ENCODE measurements around the gene MED12L. TPM values are rescaled to one million over a fixed set of nuclear protein-coding genes. Genes with fewer than 3 reads are reported as not detected.

Gene MED12L
- total RNA-seq, 1 donor from 2014 or later = 1.3 TPM

DNA sequence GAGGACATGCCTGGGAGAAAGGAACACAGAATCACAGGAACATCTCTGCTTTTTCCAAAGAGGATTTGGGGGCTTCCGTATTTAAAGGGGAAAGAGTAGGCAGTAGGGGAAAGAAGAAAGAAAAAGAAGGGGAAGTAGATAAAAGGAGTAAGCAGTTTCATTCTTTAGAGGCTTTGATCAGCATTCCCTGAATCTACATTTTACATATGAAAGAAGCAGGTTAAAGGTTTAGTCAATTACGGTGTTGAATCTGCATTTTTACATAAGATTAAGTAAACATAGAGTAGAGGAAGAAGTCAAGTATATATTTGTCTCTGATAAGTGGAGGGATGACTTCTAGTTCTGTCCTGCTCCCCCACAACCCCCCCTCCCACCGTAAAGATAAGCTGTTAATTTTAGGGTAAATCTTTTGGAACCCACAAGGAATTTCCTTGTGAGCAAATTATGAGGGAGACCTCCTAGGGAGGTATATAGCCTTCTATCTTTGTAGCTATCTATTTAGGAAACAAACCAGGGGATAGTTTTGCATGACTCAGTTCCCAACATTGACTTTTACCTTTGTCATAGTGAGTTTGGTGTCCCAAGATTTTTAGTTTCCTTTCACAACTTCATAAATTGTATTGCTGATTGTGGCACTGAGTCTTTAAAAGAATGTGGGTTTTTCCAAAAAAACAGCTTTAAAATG is 307.8 kb downstream of the MED12L start:
- Histone ChIP-seq H3K4me3 (ENCODE audit: low read depth, low read length) (no peak overlapping the region), H3K27me3 (ENCODE audit: control insufficient read depth, insufficient read depth, low read length) (no peaks in the 10 kb centered on the region), H3K36me3 (ENCODE audit: control insufficient read depth, insufficient read depth, low read length) (no peaks in the 10 kb centered on the region)
- no peak for DNase-seq (ENCODE audit: low read depth)
- TF ChIP-seq, protein P1, sequence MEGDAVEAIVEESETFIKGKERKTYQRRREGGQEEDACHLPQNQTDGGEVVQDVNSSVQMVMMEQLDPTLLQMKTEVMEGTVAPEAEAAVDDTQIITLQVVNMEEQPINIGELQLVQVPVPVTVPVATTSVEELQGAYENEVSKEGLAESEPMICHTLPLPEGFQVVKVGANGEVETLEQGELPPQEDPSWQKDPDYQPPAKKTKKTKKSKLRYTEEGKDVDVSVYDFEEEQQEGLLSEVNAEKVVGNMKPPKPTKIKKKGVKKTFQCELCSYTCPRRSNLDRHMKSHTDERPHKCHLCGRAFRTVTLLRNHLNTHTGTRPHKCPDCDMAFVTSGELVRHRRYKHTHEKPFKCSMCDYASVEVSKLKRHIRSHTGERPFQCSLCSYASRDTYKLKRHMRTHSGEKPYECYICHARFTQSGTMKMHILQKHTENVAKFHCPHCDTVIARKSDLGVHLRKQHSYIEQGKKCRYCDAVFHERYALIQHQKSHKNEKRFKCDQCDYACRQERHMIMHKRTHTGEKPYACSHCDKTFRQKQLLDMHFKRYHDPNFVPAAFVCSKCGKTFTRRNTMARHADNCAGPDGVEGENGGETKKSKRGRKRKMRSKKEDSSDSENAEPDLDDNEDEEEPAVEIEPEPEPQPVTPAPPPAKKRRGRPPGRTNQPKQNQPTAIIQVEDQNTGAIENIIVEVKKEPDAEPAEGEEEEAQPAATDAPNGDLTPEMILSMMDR (IDR thresholded peaks at IDR 0.05; ENCODE audit: insufficient read depth, low read length, poor library complexity, severe bottlenecking) = no peak

DNA sequence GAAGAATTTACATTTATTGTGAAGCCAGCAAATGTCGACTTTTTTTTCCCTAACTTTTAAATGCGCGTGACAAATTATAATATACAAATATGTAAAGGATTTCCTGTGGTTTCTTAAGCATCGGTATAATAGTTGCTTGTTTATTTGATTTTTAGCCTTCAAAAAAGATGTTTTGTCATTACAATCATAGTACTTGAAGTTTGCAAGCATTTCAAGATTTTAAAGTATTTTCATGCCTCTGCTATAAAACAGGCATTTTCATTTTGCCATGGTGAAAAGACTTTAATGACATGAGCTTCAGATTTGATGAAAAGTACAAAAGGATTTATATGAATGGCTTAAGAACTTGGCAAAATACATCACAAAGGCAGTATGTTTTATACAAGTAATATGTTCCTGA is 308.5 kb downstream of the MED12L start:
- Histone ChIP-seq H3K4me3 (ENCODE audit: low read depth, low read length) (no peak overlapping the region), H3K36me3 (ENCODE audit: control insufficient read depth, insufficient read depth, low read length) (no peaks in the 10 kb centered on the region), H3K27me3 (ENCODE audit: control insufficient read depth, insufficient read depth, low read length) (no peaks in the 10 kb centered on the region)
- TF ChIP-seq, protein P1 (IDR thresholded peaks at IDR 0.05; ENCODE audit: insufficient read depth, low read length, poor library complexity, severe bottlenecking) = no peak
- DNase-seq (ENCODE audit: low read depth) = no peak

DNA sequence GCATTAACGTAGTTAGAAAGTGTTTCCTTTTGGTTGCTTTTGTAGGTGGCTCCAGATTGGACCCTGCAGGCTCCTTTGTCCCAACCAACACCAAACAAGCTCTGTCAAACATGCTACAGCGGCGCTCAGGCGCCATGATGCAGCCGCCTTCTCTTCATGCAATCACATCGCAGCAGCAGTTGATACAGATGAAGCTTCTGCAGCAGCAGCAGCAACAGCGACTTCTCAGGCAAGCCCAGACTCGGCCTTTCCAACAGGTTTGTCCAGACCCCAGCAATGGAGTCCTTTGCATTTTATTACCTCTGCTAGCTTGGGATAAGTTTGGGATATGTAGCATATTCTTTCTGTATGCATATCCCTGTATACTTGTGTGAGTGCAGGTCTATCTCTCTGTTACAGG is 309.1 kb downstream of the MED12L start:
- H3K36me3 ChIP-seq (ENCODE audit: control insufficient read depth, insufficient read depth, low read length) = no peaks in the 10 kb centered on the region
- TF ChIP-seq, protein P1 (IDR thresholded peaks at IDR 0.05; ENCODE audit: insufficient read depth, low read length, poor library complexity, severe bottlenecking) = no peak
- H3K27me3 ChIP-seq (ENCODE audit: control insufficient read depth, insufficient read depth, low read length) = no peaks in the 10 kb centered on the region
- no peak overlapping the region for H3K4me3 ChIP-seq (ENCODE audit: low read depth, low read length)
- DNase-seq (ENCODE audit: low read depth) = no peak

DNA sequence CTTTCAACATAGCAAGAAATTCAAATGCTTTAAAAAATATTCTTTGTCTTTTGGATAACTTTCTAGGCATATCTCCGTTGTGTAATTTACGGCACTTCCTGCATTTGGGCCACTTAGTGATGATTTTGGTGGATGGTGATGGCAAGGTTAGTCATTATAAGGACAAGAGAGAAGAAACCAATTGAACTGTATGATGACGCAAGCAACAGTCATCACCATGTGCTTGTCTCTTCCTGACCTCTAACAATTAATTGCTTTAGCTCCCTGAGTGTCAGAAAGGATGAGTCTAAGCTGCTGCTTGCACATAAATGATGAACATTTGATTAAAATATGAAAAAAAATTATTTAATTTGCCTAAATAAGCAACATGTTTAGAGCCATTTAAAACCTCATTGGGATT is 310.3 kb downstream of the MED12L start:
- TF ChIP-seq, protein P1 (IDR thresholded peaks at IDR 0.05; ENCODE audit: insufficient read depth, low read length, poor library complexity, severe bottlenecking) = no peak
- DNase-seq (ENCODE audit: low read depth) = peak; percentile 38
- H3K27me3 ChIP-seq (ENCODE audit: control insufficient read depth, insufficient read depth, low read length) = no peaks in the 10 kb centered on the region

DNA sequence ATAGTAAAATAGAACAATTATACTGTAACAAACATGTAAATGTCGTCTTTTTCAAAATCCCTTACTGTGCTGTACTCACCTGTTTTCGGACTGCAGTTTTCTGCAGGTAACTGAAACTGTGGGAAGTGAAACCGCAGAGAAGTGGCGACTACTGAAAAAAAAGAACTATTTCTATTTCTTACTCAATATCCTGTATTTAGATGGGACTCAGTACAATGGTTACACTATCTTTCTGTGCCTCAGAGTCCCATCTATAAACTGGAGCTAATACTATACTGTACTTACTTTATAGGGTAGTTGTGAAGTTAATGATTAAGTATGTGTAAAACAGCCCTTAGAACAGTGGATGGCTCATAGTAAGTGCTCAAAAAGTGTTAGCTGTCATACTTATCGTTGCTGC is 313.4 kb downstream of the MED12L start:
- H3K4me3 ChIP-seq (ENCODE audit: low read depth, low read length) = no peak overlapping the region
- DNase-seq (ENCODE audit: low read depth) = no peak
- no peaks in the 10 kb centered on the region for H3K36me3 ChIP-seq (ENCODE audit: control insufficient read depth, insufficient read depth, low read length)
- TF ChIP-seq, protein P1 (IDR thresholded peaks at IDR 0.05; ENCODE audit: insufficient read depth, low read length, poor library complexity, severe bottlenecking) = no peak
- no peaks in the 10 kb centered on the region for H3K27me3 ChIP-seq (ENCODE audit: control insufficient read depth, insufficient read depth, low read length)

More for the DNA sequence above, 310.3 kb downstream of the MED12L start:
- no peaks in the 10 kb centered on the region for H3K36me3 ChIP-seq (ENCODE audit: control insufficient read depth, insufficient read depth, low read length)
- no peak overlapping the region for H3K4me3 ChIP-seq (ENCODE audit: low read depth, low read length)

DNA sequence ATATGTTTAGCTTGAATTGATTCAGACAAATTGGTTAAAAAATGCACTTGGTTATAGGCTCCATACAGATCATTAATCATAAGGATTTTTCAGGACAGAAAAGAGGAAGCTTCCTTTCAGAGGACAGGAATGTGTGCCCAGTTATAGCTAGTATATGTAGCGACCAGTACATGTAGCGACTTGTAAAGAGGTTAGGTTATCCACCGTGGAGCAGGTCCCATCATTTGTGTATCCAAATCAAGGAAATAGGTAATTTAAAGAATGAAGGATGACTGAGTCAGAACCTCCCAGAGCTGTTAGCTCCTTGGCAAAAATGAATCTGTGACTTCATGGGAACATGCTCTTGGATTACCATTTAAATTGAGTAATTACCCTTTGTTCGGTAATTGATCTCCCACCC is 314.9 kb downstream of the MED12L start:
- TF ChIP-seq, protein P1 (IDR thresholded peaks at IDR 0.05; ENCODE audit: insufficient read depth, low read length, poor library complexity, severe bottlenecking) = no peak
- H3K4me3 ChIP-seq (ENCODE audit: low read depth, low read length) = no peak overlapping the region

More for the DNA sequence above, 314.9 kb downstream of the MED12L start:
- no peaks in the 10 kb centered on the region for H3K36me3 ChIP-seq (ENCODE audit: control insufficient read depth, insufficient read depth, low read length)
- no peaks in the 10 kb centered on the region for H3K27me3 ChIP-seq (ENCODE audit: control insufficient read depth, insufficient read depth, low read length)
- no peak for DNase-seq (ENCODE audit: low read depth)

Measured in kidney epithelial cell (primary cell).